BLaER1 treated with 17β-estradiol and CSF1 and Interleukin-3, amounts not matched to agents 10 nM and 100 nM (cell line): ENCODE results near the gene S100A7A.

Experiments
- H3K27ac ChIP-seq, 11 experiments: shearing (Covaris generic); formaldehyde crosslinking; 2 replicates each; pipeline ENCODE4 v1.8.1; 2022
- H3K27me3 ChIP-seq, 11 experiments: shearing (Covaris generic); formaldehyde crosslinking; 2 replicates each; pipeline ENCODE4 v1.8.1; 2022
- H3K36me3 ChIP-seq, 11 experiments: shearing (Covaris generic); formaldehyde crosslinking; 2 replicates each; pipeline ENCODE4 v1.8.1; 2022
- H3K4me1 ChIP-seq, 10 experiments: shearing (Covaris generic); formaldehyde crosslinking; 2 replicates each; pipeline ENCODE4 v1.8.1; 2022
- H3K4me2 ChIP-seq, 11 experiments: shearing (Covaris generic); formaldehyde crosslinking; 2 replicates each; pipeline ENCODE4 v1.8.1; 2022
- H3K4me3 ChIP-seq, 10 experiments: shearing (Covaris generic); formaldehyde crosslinking; 2 replicates each; pipeline ENCODE4 v1.8.1; 2022
- H3K9ac ChIP-seq, 11 experiments: shearing (Covaris generic); formaldehyde crosslinking; 2 replicates each; pipeline ENCODE4 v1.8.1; 2022
- H3K9me3 ChIP-seq, 11 experiments: shearing (Covaris generic); formaldehyde crosslinking; replicated peaks in 1 of 11; 2 replicates each; pipeline ENCODE4 v1.8.1; 2022
- H4K20me1 ChIP-seq, 11 experiments: shearing (Covaris generic); formaldehyde crosslinking; 2 replicates each; pipeline ENCODE4 v1.8.1; 2022
- Cebpa-rat ChIP-seq, 11 experiments: shearing (Covaris generic); IDR thresholded peaks; 2 replicates each; pipeline ENCODE4 v1.8.1; 2022

S100A7A gene

GRCh38 chr1:153415850-153416570 lies at the start of gene S100A7A:
TSS of gene S100A7A (plus strand) at chr1:153416520. CDS start at chr1:153418083, 1,563 bp downstream.
- H3K4me3 ChIP-seq: no peak within 1 kb of the TSS
- no peak for TF ChIP-seq Cebpa-rat (IDR thresholded peaks at IDR 0.05)
- peak within 1 kb of the TSS in 5 of 11 experiments; percentile 6 to 62 (median 28); a peak in 4 of 22 replicates for H3K4me2 ChIP-seq
- no peaks in the 10 kb centered on the region for H3K27me3 ChIP-seq
- peak within 1 kb of the TSS in 2 of 11 experiments; percentile 10 to 32; a peak in 1 of 22 replicates for H3K27ac ChIP-seq
- H3K4me1 ChIP-seq: peaks cover 0 to 40% (median 5%) of the 10 kb centered on the region in 10 experiments; a peak in 8 of 20 replicates
- H3K9ac ChIP-seq: no peak within 1 kb of the TSS
- no peaks in the 10 kb centered on the region for H4K20me1 ChIP-seq
- H3K36me3 ChIP-seq: no peaks in the 10 kb centered on the region
- peaks cover 0 to 7% (median 0%) of the 10 kb centered on the region in 11 experiments; a peak in 3 of 22 replicates for H3K9me3 ChIP-seq

DNA sequence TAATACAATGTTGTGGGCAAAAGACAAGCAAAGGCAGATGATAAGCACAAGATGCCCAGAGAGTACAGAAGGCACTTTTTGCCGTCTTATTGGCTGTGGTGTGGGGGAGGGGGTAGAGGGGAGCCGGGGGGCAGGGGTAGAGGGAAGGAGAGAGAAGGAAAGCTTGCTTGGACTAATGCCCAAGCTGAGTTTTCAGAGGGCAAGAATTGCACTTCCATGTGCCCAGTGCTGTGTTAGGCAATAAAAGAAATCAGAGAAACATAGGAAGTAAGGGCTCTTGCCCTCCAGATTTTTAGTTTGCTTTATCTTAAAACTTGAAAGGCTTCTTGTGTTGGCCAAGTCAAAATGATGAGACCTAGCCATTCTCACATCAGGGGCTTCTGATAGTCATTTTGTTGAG lies 49.2 kb upstream of the S100A7A start:
- Histone ChIP-seq H3K9ac (peak overlapping the region in 2 of 11 experiments; percentile 20 to 28; a peak in 2 of 22 replicates), H3K27ac (peak overlapping the region in 5 of 11 experiments; percentile 25 to 98 (median 94); a peak in 9 of 22 replicates), H3K4me1 (peaks cover 0 to 100% (median 45%) of the 10 kb centered on the region in 10 experiments; a peak in 12 of 20 replicates), H3K4me3 (no peak overlapping the region), H3K9me3 (peaks cover 0 to 8% (median 0%) of the 10 kb centered on the region in 11 experiments; a peak in 1 of 22 replicates), H4K20me1 (no peaks in the 10 kb centered on the region), H3K27me3 (no peaks in the 10 kb centered on the region), H3K36me3 (no peaks in the 10 kb centered on the region), H3K4me2 (peak overlapping the region in 6 of 11 experiments; percentile 42 to 98 (median 77); a peak in 10 of 22 replicates)
- TF ChIP-seq Cebpa-rat (IDR thresholded peaks at IDR 0.05): no peak

DNA sequence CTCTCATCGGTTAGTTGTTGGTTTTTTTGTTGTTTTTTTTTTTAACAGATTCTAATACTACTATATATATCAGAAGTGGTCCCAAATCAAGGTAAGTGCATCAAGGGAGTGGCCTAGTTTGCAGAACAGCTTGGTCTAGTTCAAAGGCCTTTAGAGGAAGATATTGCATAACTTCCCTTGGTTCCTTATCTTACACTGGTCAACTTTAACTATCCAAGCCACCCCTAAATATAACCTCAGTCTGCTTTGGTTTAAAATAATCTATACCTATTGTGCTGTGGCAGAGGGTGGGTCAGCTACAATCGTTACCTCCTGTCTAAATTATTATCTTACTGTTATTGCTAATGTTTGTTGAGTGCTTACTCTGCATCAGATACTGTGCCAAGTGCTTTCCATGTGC lies 47.8 kb upstream of the S100A7A start:
- Histone ChIP-seq H3K9ac (peak overlapping the region in 2 of 11 experiments; percentile 12 to 20; a peak in 2 of 22 replicates), H3K36me3 (peaks cover 0 to 4% (median 0%) of the 10 kb centered on the region in 11 experiments; a peak in 1 of 22 replicates), H3K4me3 (no peak overlapping the region), H3K27ac (peak overlapping the region in 5 of 11 experiments; percentile 21 to 95 (median 66); a peak in 9 of 22 replicates), H3K4me2 (peak overlapping the region in 6 of 11 experiments; percentile 42 to 72 (median 67); a peak in 12 of 22 replicates), H3K9me3 (peaks cover 0 to 8% (median 0%) of the 10 kb centered on the region in 11 experiments; a peak in 1 of 22 replicates), H3K4me1 (peaks cover 0 to 99% (median 41%) of the 10 kb centered on the region in 10 experiments; a peak in 12 of 20 replicates), H4K20me1 (no peaks in the 10 kb centered on the region), H3K27me3 (no peaks in the 10 kb centered on the region)
- TF ChIP-seq Cebpa-rat (IDR thresholded peaks at IDR 0.05): peak in 3 of 11 experiments; percentile 32 to 66 (median 62); a peak in 2 of 22 replicates

GRCh38 chr1:153370146-153370545 lies 46.2 kb upstream of the S100A7A start:
- no peak overlapping the region for H3K9ac ChIP-seq
- TF ChIP-seq Cebpa-rat (IDR thresholded peaks at IDR 0.05): no peak
- peak overlapping the region in 4 of 11 experiments; percentile 62 to 70 (median 67); a peak in 7 of 22 replicates for H3K4me2 ChIP-seq

DNA sequence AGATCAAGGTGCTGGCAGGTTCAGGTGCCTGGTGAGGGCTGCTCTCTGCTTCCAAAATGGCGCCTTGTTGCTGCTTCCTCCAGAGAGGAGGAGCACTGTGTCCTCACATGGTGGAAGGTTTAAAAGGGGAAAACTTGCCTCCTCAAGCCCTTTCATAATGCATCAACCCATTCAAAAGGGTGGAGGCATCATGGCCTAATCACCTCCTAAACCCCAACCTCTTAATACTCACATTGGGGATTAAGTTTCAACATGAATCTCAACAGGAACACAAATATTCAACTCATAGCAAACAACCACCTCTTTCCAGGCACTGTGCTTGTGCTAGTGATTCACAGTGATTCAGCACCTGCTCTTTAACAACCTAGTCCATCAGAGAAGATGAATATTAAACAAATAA lies 45.1 kb upstream of the S100A7A start:
- H3K9me3 ChIP-seq: peaks cover 0 to 8% (median 0%) of the 10 kb centered on the region in 11 experiments; a peak in 1 of 22 replicates
- no peak overlapping the region for H3K9ac ChIP-seq
- H3K27me3 ChIP-seq: no peaks in the 10 kb centered on the region
- peaks cover 0 to 6% (median 0%) of the 10 kb centered on the region in 11 experiments; a peak in 1 of 22 replicates for H3K36me3 ChIP-seq
- peak overlapping the region in 4 of 11 experiments; percentile 9 to 70 (median 56); a peak in 7 of 22 replicates for H3K4me2 ChIP-seq
- no peak for TF ChIP-seq Cebpa-rat (IDR thresholded peaks at IDR 0.05)
- H3K27ac ChIP-seq: peak overlapping the region in 6 of 11 experiments; percentile 6 to 95 (median 42); a peak in 9 of 22 replicates
- H4K20me1 ChIP-seq: no peaks in the 10 kb centered on the region
- peaks cover 0 to 99% (median 54%) of the 10 kb centered on the region in 10 experiments; a peak in 13 of 20 replicates for H3K4me1 ChIP-seq
- H3K4me3 ChIP-seq: no peak overlapping the region

More at GRCh38 chr1:153370146-153370545, 46.2 kb upstream of the S100A7A start:
- no peaks in the 10 kb centered on the region for H3K27me3 ChIP-seq
- peak overlapping the region in 5 of 11 experiments; percentile 18 to 95 (median 66); a peak in 7 of 22 replicates for H3K27ac ChIP-seq
- H3K4me1 ChIP-seq: peaks cover 0 to 99% (median 49%) of the 10 kb centered on the region in 10 experiments; a peak in 13 of 20 replicates
- H3K9me3 ChIP-seq: peaks cover 0 to 8% (median 0%) of the 10 kb centered on the region in 11 experiments; a peak in 1 of 22 replicates
- peaks cover 0 to 6% (median 0%) of the 10 kb centered on the region in 11 experiments; a peak in 1 of 22 replicates for H3K36me3 ChIP-seq
- no peaks in the 10 kb centered on the region for H4K20me1 ChIP-seq
- H3K4me3 ChIP-seq: no peak overlapping the region

- Histone ChIP-seq H3K27ac (peak overlapping the region in 4 of 11 experiments; percentile 40 to 95 (median 64); a peak in 6 of 22 replicates), H4K20me1 (no peaks in the 10 kb centered on the region), H3K9me3 (peaks cover 0 to 8% (median 0%) of the 10 kb centered on the region in 11 experiments; a peak in 1 of 22 replicates), H3K36me3 (peaks cover 0 to 6% (median 0%) of the 10 kb centered on the region in 11 experiments; a peak in 1 of 22 replicates), H3K4me3 (no peak overlapping the region), H3K4me1 (peaks cover 0 to 99% (median 61%) of the 10 kb centered on the region in 10 experiments; a peak in 13 of 20 replicates), H3K9ac (0 out of 22 replicates have a peak overlapping the region, but pooled peaks of 1 of the 11 experiments have one; percentile 3), H3K27me3 (no peaks in the 10 kb centered on the region), H3K4me2 (peak overlapping the region in 4 of 11 experiments; percentile 28 to 48 (median 32); a peak in 6 of 22 replicates)
- TF ChIP-seq Cebpa-rat (IDR thresholded peaks at IDR 0.05): no peak
These were observed 43.7 kb upstream of the S100A7A start for GRCh38 chr1:153372571-153372970.

DNA sequence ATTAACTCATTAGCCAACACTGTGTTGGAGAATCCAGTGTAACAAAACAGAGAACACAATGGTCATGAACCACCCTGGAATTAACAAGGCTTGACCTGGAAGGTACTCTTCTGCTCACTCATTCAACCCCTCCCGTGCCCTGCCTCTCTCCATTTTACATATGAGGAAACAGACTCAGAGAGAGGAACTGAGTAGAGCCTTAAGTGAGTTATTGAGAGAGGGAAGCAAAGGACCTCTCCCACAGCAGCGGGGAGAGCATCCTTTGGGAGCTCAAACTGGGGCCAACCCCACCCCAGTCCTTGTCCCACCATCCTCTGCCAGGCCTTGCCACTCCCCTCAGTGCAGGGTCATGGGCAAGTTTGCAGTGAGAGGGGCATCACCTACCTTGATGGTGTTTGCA lies 42.2 kb upstream of the S100A7A start:
- peak overlapping the region in 5 of 11 experiments; percentile 72 to 82 (median 75); a peak in 9 of 22 replicates for H3K9ac ChIP-seq
- no peak for TF ChIP-seq Cebpa-rat (IDR thresholded peaks at IDR 0.05)
- H4K20me1 ChIP-seq: no peaks in the 10 kb centered on the region
- H3K36me3 ChIP-seq: peaks cover 0 to 6% (median 0%) of the 10 kb centered on the region in 11 experiments; a peak in 1 of 22 replicates
- peaks cover 0 to 99% (median 60%) of the 10 kb centered on the region in 10 experiments; a peak in 13 of 20 replicates for H3K4me1 ChIP-seq
- H3K9me3 ChIP-seq: peaks cover 0 to 8% (median 0%) of the 10 kb centered on the region in 11 experiments; a peak in 1 of 22 replicates
- H3K4me3 ChIP-seq: peak overlapping the region in 2 of 10 experiments; percentile 43 to 50; a peak in 4 of 20 replicates
- peak overlapping the region in 7 of 11 experiments; percentile 36 to 88 (median 79); a peak in 13 of 22 replicates for H3K4me2 ChIP-seq
- peak overlapping the region in 9 of 11 experiments; percentile 44 to 95 (median 86); a peak in 16 of 22 replicates for H3K27ac ChIP-seq
- no peaks in the 10 kb centered on the region for H3K27me3 ChIP-seq

GRCh38 chr1:153375511-153375910 lies 40.8 kb upstream of the S100A7A start, which contains the start of gene S100A12:
TSS of gene S100A12 (minus strand) at chr1:153375621. CDS start at chr1:153374592, 1,029 bp downstream.
- Histone ChIP-seq H3K9me3 (peaks cover 3 to 19% (median 7%) of the 10 kb centered on the region in 11 experiments), H3K4me2 (peak within 1 kb of the TSS in 8 of 11 experiments; percentile 6 to 88 (median 78); a peak in 15 of 22 replicates), H3K9ac (peak within 1 kb of the TSS in 8 of 11 experiments; percentile 30 to 82 (median 72); a peak in 14 of 22 replicates), H3K4me1 (peaks cover 0 to 98% (median 57%) of the 10 kb centered on the region in 10 experiments; a peak in 13 of 20 replicates), H3K4me3 (peak within 1 kb of the TSS in 3 of 10 experiments; percentile 2 to 50 (median 43); a peak in 4 of 20 replicates), H3K36me3 (peaks cover 0 to 6% (median 0%) of the 10 kb centered on the region in 11 experiments; a peak in 2 of 22 replicates), H3K27me3 (no peaks in the 10 kb centered on the region), H3K27ac (peak within 1 kb of the TSS in 10 of 11 experiments; percentile 9 to 95 (median 80); a peak in 18 of 22 replicates), H4K20me1 (no peaks in the 10 kb centered on the region)
- peak in 10 of 11 experiments; percentile 7 to 98 (median 87); a peak in 18 of 22 replicates for TF ChIP-seq Cebpa-rat (IDR thresholded peaks at IDR 0.05)
